Ovary (tissue), 9 donors: ENCODE measurements around the gene NADSYN1. TPM values are rescaled to one million over a fixed set of nuclear protein-coding genes. Genes with fewer than 3 reads are reported as not detected.
"Not testable (repeated sequence)": the region's sequence is repeated elsewhere in the genome, so short reads cannot be mapped to it uniquely, and the experiment has no call there.

Source experiments
- DNase-seq, 5 donors: peaks; one replicate each; pipeline ENCODE4 v3.0.0-alpha.2; 2019 to 2020
- H3K27ac ChIP-seq, 2 donors: fragments of 200-600 bp; one replicate each; pipeline versions ENCODE4 v1.5.1 to v1.8.0; 2019 to 2022
- H3K27me3 ChIP-seq: fragments of 200-600 bp; one replicate; pipeline ENCODE4 v1.8.0; 2022
- H3K36me3 ChIP-seq: fragments of 200-600 bp; sonication (generic); one replicate; pipeline ENCODE4 v1.5.1; 2019
- H3K4me1 ChIP-seq: one replicate; pipeline ENCODE4 v1.8.1; 2013; ENCODE audit warnings: mild to moderate bottlenecking, moderate library complexity; ENCODE audit not compliant: insufficient read depth
- H3K4me3 ChIP-seq: fragments of 200-600 bp; sonication (generic); one replicate; pipeline ENCODE4 v1.5.1; 2017
- H3K9me3 ChIP-seq, 2 donors: fragments of 200-600 bp in 1 of 2; sonication (generic) in 1 of 2; one replicate each; pipeline versions ENCODE4 v1.5.1 to v1.8.1; 2013 to 2019; ENCODE audit warnings: mild to moderate bottlenecking in 1 of 2, moderate library complexity in 1 of 2
- CTCF ChIP-seq, 3 donors: fragments of 450-650 bp in 2 of 3; fragments of 200-600 bp in 1 of 3; IDR thresholded peaks; one replicate each; pipeline versions ENCODE4 v1.5.1 to v1.8.0; 2016 to 2022; ENCODE audit warnings: antibody characterized with exemption in 3 of 3, mild to moderate bottlenecking in 1 of 3
- EP300 ChIP-seq: sonication (generic); formaldehyde crosslinking; IDR thresholded peaks from one replicate; pipeline ENCODE4 v1.6.1; 2017; ENCODE audit warnings: antibody characterized with exemption
- POLR2A ChIP-seq: fragments of 450-650 bp; IDR thresholded peaks from one replicate; pipeline ENCODE4 v1.6.1; 2017; ENCODE audit warnings: antibody characterized with exemption, mild to moderate bottlenecking, moderate library complexity
- WGBS, 3 donors: extraction: QIAGEN DNeasy Blood & Tissue Kit in 1 of 3; methylation state at CpG; one replicate each; pipeline versions ENCODE4 v1.1.5 to v1.1.7; 2013 to 2017; 5-methylcytosine and 5-hydroxymethylcytosine counted together
- intact Hi-C, 4 donors: fragments of 100-400 bp; cut with DNase I; formaldehyde crosslinking; loops; one replicate each; pipeline versions ENCODE4 v1.11.0 to v1.15.1; 2022 to 2023
- polyA plus RNA-seq, 2 donors: library from polyadenylated mRNA; stranded (reverse); fragments of 200-250 nt in 1 of 2; fragments of 350-450 nt in 1 of 2; fragmentation: Illumina TruSeq in 1 of 2; extraction: RNeasy Lipid Tissue Mini Kit (QIAGEN cat#74804) in 1 of 2; gene quantifications; one replicate each; pipeline ENCODE4 v1.2.3, GENCODE V29; 2013 to 2014
- total RNA-seq, 7 donors: library from RNA; depleted of rRNA in 2 of 7; stranded (reverse); fragments of >200 nt in 2 of 7; fragmentation: NEBNext Ultra II Directional in 3 of 7; extraction: Animal tissue kit (Norgen Biotek cat#: 25700) in 3 of 7; gene quantifications; one replicate each; pipeline versions ENCODE4 v1.1.0 to v1.2.4, GENCODE V29; 2016 to 2023
- donor health status: DM: no; HTN: no; CAD: no; lungs with moderate emphysema.
- donor health status: DM: no; HTN: no; CAD: no.
- donor health status: Bipolar disorder and iron deficiency.
- donor health status: DM: yes; HTN: yes; CAD: no.
- donor health status: DM: no; HTN: no; CAD: no.
- donor health status: DM: yes; HTN: yes; CAD: no.

Gene NADSYN1
- total and polyA plus RNA-seq, 9 donors = 30.8 to 69.0 (median 49.6) TPM

GRCh38 chr11:71538666-71538990 is 85.6 kb downstream of the NADSYN1 start:
- 58 to 71% (median 64%) methylated on average over 4 of the region's 4 CpGs for WGBS, 3 donors
- Histone ChIP-seq H3K27ac (no peak overlapping the region), H3K36me3 (no peaks in the 10 kb centered on the region), H3K4me1 (no peaks in the 10 kb centered on the region), H3K9me3 (no peaks in the 10 kb centered on the region), H3K27me3 (no peaks in the 10 kb centered on the region), H3K4me3 (no peak overlapping the region)
- DNase-seq = no peak
- intact Hi-C loops = no loop called here
- TF ChIP-seq POLR2A (no peak), EP300 (no peak), CTCF (IDR thresholded peaks at IDR 0.05) (no peak)

GRCh38 chr11:71539017-71539416 is 86.0 kb downstream of the NADSYN1 start:
- H3K27me3 ChIP-seq = no peaks in the 10 kb centered on the region
- no peak overlapping the region for H3K4me3 ChIP-seq
- no peaks in the 10 kb centered on the region for H3K4me1 ChIP-seq
- intact Hi-C loops = no loop called here
- H3K36me3 ChIP-seq = no peaks in the 10 kb centered on the region
- DNase-seq = no peak
- no peaks in the 10 kb centered on the region for H3K9me3 ChIP-seq
- TF ChIP-seq CTCF (IDR thresholded peaks at IDR 0.05) (no peak), POLR2A (no peak)
- no peak overlapping the region for H3K27ac ChIP-seq
- 43 to 54% (median 45%) methylated on average over 11 of the region's 11 CpGs for WGBS, 3 donors

GRCh38 chr11:71539971-71540370 is 87.0 kb downstream of the NADSYN1 start:
- H3K4me1 ChIP-seq, H3K27me3 ChIP-seq, intact Hi-C loops, H3K27ac ChIP-seq, H3K4me3 ChIP-seq, DNase-seq, H3K36me3 ChIP-seq, H3K9me3 ChIP-seq: not testable (repeated sequence)
- 94 to 96% (median 95%) methylated on average over 11 of the region's 11 CpGs for WGBS, 3 donors

- WGBS, 3 donors = 87 to 91% (median 87%) methylated on average over 9 of the region's 9 CpGs
- intact Hi-C loops, DNase-seq, H3K27me3 ChIP-seq, H3K27ac ChIP-seq, H3K36me3 ChIP-seq, H3K4me3 ChIP-seq, H3K4me1 ChIP-seq, H3K9me3 ChIP-seq: not testable (repeated sequence)
Observed at GRCh38 chr11:71540521-71541304, 87.7 kb downstream of the NADSYN1 start.

GRCh38 chr11:71542382-71542781 is 89.4 kb downstream of the NADSYN1 start:
- Histone ChIP-seq H3K4me3 (no peak overlapping the region), H3K4me1 (no peaks in the 10 kb centered on the region)
- no peak for DNase-seq

More at GRCh38 chr11:71542382-71542781, 89.4 kb downstream of the NADSYN1 start:
- Histone ChIP-seq H3K27ac (no peak overlapping the region), H3K27me3 (no peaks in the 10 kb centered on the region), H3K36me3 (no peaks in the 10 kb centered on the region), H3K9me3 (peaks cover 0 to 3% of the 10 kb centered on the region in 2 donors)
- WGBS, 3 donors = 76 to 87% (median 82%) methylated on average over 7 of the region's 7 CpGs
- no peak for TF ChIP-seq CTCF (IDR thresholded peaks at IDR 0.05)
- TF ChIP-seq POLR2A = no peak
- TF ChIP-seq EP300 = no peak
- intact Hi-C loops = no loop called here
